NCI-H748 treated with DMSO at 0.1 percent for 48 hours (cell line): ENCODE measurements around the gene ZNF202.
"Not testable (repeated sequence)": the region's sequence is repeated elsewhere in the genome, so short reads cannot be mapped to it uniquely, and the experiment has no call there.

Experiments
- DNase-seq: peaks from one replicate; lab custom pipeline; 2025; lab: John Stamatoyannopoulos, UW

ZNF202 gene

DNA sequence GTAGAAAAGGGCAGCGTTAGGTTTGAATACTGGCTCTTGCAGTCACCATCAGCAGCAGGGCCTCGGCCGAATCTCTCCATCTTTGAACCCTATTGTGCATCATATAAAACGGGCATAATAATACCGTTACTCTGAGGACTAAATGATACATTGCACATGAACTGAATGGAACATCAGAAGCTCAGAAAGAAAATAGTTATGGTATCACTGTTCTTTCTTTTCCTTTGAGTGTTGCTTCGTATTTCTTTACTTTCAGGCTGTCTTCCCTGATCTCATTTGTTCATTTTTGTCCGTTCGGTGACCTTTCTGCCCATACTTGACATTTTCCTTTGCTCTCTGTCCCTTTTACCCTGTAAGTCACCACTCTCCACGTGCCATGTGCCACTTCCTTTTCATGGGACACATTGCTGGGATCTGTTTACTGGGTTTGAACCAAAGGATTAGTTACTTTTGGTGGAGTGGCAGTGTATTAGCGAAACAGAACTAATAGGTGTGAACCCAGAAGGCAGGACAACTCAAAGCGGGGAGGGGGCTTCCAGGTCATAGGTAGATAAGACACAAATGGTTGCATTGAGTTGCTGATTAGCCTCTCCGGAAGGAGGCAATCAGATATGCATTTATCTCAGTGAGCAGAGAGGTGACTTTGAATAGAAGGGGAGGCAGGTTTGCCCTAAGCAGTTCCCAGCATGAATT, 717 bp upstream of the ZNF202 start:
- no peak for DNase-seq

DNA sequence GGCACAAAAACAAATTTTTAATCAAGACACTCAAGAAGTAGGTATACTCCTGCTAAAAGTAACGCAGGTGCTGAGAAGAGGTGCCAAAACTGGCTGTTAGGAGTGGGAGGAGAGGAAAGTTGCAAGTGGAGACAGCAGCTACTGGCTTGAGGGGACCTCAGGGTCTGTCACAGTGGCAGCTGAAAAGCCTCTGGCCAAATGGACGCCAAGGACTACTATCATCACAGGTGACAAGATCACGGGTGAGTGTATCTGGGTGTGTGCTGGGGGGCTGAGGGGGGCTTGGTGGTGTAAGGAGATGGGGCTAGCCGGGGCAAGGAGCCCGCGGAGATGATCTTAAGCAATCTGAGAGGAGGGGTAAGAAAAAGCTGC, 687 bp downstream of the ZNF202 start:
- no peak for DNase-seq

DNA sequence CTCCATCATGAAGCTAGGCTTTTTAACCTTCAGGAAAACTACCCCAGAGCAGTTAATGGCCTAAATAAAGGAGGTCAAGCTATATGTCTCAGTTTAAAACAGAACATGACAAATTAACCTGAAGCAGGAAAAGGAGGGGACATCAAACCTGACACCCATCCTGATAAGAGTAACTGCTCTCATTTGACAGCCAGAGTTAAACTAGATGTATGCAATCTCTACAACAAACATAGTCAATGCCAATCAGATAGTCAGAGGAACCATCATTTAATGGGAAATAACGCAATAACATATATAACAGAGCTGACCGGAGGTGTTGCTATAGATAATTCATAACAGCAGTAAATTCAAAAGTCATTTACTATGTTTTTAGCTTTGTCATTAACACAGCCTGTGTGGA, 3.1 kb downstream of the ZNF202 start:
- no peak for DNase-seq

DNA sequence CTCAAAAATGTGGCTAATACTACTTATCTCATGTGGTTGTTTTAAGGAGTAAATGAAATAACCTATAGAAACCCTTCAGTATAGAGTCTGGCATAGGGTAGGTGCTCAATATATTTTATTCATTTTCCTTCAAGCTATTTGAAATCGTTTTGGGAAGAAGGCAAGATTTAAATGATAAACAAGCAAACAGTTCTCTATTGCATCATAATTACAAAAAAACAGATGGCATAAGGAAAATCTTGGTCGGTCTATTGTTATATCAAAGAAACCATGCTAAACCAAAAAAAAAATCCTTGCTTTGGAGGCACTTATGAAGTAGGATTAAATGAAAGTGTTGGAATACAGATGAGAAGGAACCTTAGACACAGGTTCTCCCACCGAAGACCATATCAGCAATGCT, 4.7 kb downstream of the ZNF202 start:
- no peak for DNase-seq

DNA sequence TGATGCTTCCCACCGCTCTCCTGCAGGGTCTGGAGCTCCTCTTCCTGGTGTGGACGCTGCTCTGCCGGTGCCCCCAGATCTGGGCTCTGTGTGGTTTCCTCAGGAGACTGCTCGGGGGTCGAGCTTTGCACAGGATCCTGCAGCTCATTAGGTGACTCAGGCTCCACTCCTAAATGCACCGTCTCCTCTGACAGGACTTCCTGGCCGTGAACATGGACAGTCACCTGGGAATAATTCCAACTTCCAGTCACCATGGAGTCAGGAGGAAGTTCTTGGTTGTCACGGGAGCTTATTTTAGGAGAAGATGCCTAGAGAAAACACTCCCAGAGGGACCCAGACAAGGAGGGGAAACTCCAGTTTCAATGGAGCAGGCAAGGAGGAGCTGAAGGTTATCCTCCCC, 11.9 kb downstream of the ZNF202 start:
- DNase-seq = no peak

DNA sequence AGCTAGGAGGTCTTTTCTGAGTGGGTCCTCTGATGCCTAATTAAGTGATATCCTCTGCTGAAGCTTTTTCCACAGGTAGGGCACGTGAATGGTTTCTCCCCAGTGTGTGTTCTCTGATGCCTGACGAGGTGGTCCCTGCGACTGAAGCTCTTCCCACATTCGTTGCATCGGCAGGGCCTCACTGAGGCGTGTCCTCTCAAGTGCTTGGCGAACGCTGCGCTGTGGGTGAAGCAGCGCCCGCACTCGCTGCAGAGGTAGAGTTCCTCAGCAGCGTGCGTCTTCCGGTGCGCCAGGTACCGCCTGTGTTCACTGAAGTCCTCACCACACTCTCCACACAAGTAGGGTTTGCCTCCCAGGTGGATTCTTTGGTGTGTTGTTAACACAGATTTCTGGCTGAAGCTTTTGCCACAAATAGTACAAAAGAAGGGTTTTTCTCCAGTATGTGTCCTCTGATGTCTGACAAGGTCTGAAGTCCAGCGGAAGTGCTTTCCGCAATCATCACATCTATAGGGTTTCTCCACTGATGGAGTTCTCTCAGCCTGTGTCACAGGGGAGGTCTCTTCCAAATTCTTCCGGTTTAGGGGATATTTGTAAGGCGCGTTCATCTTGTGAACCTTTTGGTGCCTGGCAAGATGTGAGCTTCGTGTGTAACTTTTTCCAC, 15.3 kb downstream of the ZNF202 start:
- no peak for DNase-seq

DNA sequence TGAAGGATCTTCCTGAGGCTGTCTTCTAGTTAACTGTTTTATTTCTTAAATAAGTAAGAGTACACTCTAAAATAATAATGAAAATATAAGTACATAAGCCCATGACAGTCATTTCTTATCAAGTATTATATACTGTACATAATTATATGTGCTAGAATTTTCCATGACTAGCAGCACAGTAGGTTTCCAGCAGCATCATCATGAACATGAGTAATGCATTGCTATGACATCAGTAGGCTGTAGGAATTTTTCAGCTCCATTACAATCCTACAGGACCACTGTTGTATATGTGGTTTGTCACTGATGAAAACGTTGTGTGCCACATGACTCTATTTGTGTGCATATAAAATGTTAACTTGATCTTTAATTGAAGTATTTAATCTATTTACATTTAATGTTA, 22.0 kb downstream of the ZNF202 start:
- no peak for DNase-seq

DNA sequence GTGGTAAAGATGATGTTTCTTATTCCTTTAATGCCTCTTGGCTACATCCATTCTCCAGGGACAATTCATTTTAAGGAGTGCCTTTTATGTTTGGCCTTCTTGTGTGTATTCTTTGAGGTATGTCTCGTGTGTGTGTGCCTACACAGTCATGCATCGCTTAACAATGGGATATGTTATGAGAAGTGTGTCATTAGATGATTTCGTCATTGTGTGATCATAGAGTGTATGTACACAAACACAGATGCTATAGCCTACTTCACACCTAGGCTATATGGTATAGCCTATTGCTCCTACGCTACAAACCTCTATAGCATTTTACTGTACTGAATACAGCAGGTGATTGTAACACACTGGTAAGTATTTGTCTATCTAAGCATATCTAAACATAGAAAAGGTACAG, 23.0 kb downstream of the ZNF202 start:
- DNase-seq = no peak

DNA sequence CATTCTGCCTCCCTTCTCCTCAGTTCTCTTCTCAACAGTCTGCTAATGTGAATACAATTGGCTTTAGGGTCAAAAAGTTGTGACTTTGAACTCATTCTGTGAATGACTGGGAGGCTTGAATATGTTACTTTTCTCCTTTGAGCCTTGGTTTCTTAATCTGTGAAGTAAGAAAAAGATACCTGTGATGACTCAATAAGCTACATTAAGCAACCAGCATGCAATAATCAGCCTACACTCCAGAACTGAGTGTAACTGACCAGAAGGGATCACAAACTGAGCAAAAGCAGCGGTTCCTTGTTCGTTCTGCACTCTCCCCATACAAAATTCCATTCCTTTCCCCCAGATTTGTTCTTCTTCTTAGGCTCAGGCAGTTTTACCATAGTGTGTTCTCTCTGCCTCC, 23.4 kb downstream of the ZNF202 start:
- no peak for DNase-seq

DNA sequence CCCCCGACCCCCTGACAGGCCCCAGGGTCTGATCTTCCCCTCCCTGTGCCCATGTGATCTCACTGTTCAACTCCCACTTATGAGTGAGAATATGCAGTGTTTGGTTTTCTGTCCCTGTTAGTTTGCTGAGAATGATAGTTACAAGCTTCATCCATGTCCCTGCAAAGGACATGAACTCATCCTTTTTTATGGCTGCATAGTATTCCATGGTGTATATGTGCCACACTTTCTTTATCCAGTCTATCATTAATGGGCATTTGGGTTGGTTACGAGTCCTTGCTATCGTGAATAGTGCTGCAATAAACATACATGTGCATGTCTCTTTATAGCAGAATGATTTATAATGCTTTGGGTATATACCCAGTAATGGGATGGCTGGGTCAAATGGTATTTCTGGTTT, 28.8 kb downstream of the ZNF202 start:
- not testable (repeated sequence) for DNase-seq

DNA sequence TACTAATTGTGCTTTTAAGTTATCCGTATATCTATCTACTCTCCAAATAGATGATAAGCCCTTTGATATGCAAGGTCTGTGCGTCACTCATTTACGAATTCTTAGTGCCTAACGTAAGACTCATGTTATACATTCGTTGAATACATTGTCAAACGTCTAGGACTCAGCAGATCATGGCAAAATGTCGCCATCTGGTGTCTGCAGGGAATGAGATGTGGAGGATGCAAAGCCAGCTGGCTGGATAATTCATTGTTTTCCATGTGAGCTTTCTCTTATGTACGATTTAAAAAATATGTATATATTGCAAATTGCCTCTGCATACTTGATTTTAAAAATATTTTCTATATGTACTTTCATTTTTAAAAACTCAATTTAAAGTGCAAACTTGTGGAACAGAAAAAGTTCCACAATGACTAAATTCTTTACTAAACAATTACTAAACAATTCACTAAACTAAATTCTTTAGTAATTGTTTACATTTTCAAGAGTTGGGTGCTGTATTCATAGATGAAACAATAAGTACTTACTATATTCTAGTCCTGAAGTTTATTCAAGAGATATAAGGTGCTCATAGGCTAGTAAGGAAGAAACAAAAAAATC, 33.8 kb downstream of the ZNF202 start:
- DNase-seq = peak; percentile 42

DNA sequence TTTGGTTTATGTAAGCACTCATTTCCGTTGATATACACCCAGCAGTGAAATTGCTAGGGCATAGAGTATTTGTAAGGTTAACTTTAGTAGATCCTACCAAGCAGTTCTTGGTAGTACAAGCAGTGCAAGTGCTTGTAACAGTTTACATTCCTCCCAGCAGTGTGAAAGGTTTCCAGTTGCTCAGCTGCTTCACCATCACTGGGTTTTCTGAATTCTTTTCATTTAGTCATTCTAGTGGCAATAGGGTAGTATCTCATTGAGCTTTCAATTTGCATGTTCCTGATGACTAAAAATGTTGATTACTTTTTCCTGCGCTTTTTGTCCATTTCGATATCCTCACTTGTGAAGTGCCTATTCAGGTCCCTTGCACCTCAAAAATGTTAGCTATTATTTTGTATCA, 34.3 kb downstream of the ZNF202 start:
- DNase-seq = no peak

DNA sequence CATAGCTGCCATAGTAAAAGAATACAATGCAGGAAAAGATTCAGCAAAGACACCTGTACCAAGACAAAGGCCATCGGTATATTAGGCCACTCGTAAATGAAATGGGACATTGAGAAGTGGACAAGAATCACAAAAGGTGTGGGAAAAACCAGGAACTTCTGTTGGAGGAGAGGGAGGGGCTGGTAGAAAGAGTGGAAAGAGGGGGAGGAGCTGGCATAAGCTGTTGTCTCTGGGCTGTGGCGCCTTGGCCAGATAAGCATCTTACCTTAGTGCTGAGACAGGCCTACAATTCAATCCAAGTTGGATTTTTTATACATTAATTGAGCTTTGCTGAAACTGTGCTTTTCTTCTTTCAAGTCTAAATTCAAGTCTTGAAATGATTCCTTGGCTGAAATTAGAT, 37.1 kb downstream of the ZNF202 start:
- DNase-seq = no peak

DNA sequence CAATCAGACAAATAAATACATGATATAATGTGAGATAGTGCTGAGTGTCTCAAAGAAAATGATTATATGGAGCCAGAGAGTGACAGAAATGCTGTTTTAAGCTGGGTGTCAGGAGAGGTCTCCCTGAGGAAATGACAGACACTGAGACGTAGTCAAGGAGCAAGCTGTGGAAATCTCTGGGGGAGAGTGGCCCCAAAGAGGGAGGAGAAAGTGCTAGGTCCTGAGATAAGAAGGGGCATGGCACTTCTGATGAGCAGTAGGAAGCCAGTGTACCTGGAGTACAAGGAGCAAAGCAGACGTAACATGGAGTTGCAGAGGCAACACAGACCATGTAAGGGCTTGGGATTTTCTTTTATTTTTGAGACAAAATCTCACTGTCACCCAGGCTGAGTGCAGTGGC, 38.8 kb downstream of the ZNF202 start:
- no peak for DNase-seq

DNA sequence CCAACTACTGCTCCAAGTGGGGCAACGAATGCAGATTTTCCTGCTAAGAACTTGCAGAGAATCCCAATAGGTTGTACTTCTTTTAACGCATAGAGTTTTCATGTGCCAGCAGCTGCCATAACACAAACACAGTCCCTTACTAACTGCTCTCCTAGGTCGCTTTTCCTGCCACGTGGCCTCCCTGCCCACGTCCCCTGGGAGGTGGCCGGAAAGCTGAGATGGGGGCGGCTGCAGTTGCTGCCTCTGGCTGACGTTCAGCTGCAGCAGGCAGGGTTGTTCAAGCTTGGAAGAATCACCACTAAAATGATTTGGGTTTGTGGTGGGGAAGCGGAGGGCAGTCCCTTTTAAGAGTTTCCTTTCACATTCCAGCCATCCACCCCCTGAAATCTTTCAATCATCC, 39.3 kb downstream of the ZNF202 start:
- no peak for DNase-seq

DNA sequence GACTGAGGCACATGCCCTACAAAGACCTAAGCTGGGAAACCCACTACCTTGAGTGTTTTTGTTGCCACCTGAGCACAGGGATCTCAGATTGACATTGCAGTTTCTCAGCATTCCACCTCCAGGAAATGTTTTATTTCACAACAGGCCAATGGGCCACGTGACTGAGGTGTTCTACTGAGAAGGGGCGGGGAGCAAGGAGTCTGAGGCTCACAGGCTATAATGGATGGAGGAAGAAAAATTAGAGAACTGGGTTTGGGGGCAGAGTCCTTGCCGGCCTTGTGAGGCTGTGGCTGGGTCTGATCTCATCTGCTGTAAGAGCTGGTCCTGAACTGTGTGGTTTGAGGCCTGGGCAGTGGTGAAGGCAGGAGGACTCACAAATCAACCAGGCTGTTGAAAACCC, 40.7 kb downstream of the ZNF202 start:
- DNase-seq = no peak

DNA sequence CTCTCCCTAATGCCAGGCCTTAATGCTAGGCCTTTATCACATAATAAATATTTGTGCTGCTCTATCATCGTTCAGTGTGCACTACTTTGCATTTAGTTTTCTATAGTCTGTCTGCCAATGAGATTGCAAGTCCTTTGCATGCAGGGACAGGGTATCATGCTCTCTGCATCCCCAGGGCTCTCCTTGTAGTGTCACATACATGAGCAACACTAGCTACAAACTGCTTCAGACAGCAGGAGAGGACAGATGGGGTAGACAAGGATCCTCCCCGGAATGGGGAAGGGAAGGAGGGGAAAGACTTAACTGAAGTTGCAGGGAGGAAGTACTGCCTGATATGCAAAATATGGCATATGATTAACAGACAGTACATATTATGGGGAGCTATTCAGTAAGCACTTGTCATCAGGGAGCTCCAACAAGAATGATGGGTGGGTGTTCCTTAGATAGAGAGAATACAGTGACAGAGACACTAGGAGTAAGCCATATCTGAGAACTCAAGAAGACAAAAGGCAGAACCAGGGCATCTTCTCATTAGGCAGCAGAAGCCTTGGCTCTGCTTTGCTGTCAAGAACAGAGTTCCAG, 42.8 kb downstream of the ZNF202 start:
- DNase-seq = no peak

DNA sequence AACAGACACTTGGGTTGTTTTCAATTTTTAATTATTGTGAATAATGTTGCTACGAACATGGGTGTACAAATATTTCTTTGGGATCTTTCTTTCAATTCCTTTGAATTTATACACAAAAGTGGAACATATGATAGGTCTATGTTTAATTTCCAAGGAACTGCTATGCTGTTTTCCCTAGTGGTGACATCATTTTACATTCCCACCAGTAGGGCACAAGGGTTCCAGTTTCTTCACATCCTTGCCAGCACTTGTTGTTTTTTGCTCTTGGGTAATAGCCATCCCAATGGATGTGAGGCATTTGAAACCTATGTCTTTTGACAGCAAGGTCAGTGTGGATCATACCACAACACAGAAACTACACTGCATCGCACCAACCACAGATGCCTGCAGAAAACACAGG, 45.3 kb downstream of the ZNF202 start:
- no peak for DNase-seq

DNA sequence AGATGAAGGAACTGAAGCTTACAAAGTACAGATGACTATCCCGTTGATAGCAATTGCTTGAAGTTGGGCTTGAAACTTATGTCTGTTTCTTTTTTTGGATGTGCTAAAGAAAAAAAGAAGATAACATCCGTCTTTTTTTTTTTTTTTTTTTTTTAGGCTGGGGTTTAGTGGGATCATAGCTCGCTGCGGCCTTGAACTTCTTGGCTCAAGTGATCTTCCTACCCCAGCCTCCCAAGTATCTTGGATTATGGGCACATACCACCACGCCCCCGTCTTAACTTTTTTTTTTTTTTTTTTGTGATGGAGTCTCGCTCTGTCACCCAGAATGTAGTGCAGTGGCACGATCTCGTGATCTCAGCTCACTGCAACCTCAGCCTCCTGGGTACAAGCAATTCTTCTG, 46.2 kb downstream of the ZNF202 start:
- no peak for DNase-seq

DNA sequence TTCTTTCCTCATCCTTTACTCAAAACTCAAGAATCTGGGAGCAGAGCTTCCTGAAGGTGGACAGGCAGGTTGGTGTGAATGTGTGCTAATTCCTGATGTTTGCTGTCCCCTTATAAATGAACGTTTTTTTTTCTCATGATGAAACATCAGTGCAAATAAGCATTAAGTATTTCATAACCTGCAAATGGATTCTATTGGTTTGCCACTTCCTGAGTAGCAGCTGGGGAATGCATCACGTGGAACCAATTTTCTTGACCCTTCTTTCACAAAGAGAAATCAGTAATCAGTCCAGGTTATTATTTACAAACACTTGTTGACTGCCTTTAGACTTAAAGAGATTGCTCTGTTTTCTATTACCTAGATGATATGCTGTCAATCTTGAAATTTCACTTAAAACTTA, 46.9 kb downstream of the ZNF202 start:
- DNase-seq = no peak

DNA sequence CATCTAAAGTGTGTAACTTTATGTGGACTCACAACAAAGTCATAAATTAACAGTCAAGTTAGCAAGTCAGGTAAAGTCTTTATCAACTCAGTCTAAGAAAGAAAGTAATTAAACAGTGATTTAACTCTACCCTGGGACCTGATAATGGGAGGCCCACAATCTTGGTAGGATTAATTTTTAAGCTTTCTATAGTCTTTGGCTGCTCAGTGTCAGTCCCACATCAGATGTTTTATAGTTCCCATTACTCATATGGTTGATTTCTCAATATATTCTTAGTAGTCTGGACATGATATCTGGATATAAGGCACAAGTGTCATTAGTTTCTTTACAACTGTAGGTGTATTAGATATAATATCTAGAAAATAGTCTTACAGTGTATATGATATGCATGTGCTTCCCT, 48.5 kb downstream of the ZNF202 start:
- DNase-seq = no peak

DNA sequence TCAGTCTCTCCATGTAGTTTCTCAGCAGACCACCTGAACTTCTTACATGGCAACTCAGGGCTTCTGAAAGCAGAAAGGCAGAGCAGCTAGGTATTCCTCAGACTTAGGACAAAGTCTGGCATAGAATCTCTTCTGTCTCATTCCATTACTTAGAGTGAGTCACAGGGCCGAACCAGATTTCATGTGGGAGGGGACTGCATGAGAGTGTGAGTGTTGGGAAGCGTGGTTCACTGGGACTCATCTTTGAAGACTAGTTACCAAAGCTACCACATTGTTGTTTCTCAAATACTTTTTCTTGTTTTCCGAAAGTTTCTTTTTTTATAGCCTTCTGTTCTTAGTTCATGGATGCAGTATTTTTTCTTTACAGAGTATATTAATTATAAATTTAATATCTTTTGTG, 51.0 kb downstream of the ZNF202 start:
- DNase-seq = no peak

DNA sequence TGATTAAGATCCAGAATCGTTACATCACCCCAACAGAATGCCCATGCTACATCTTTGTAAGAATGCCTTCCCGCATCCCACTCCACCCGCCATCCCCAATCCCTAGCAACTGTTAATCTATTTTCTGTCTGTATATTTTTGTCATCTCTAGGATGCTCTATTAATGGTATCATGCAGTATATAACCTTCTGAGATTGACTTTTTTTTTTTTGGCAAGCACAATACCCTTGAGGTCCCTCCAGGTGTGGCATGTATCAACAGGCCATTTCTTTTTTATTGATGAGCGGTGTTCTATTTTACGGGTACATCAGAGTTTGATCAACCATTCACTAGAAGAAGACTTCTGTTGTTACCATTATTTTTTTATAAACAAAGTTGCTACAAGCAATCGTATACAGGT, 56.9 kb downstream of the ZNF202 start:
- no peak for DNase-seq
